ENCODE measurements around the gene PRRT2.

GRCh38 chr16:29858974-29859373, 47.0 kb downstream of the PRRT2 start:
- TF ChIP-seq CTCF (IDR thresholded peaks at IDR 0.05) (no peak), POLR2AphosphoS5 (IDR thresholded peaks at IDR 0.05) (no peak), POLR2A (IDR thresholded peaks at IDR 0.05) (no peak), EP300 (IDR thresholded peaks at IDR 0.05) (no peak)

Data from gastroesophageal sphincter (tissue), 3 donors.